ENCODE measurements around the gene PDZD4. TPM values are rescaled to one million over a fixed set of nuclear protein-coding genes. Genes with fewer than 3 reads are reported as not detected.

Gene PDZD4
- total and polyA plus RNA-seq, 2 experiments from 2014 or later: 30.5 to 230 TPM

GRCh38 chrX:153777261-153778090 is 52.9 kb downstream of the PDZD4 start (continued):
- no peak for TF ChIP-seq CTCF (conservative IDR thresholded peaks at IDR 0.05; ENCODE audit: low read depth in 2 of 2)
- no peak for TF ChIP-seq ZNF331 (CRISPR knock-in tag; IDR thresholded peaks at IDR 0.05; ENCODE audit: low read depth)
- no peak for TF ChIP-seq ZNF114 (CRISPR knock-in tag; IDR thresholded peaks at IDR 0.05)
- TF ChIP-seq POLR2AphosphoS5 (IDR thresholded peaks at IDR 0.05; ENCODE audit: low read depth): no peak
- no peak for TF ChIP-seq ETS1 (IDR thresholded peaks at IDR 0.05)

- H3K36me3 ChIP-seq (ENCODE audit: insufficient read depth): no peaks in the 10 kb centered on the region
- H4K20me1 ChIP-seq (replicated peaks; ENCODE audit: insufficient read depth): no peaks in the 10 kb centered on the region
- H3K27me3 Mint-ChIP-seq (ENCODE audit: insufficient read depth, low read depth, poor library complexity): peaks cover 6% of the 10 kb centered on the region
- H3K4me1 ChIP-seq (ENCODE audit: insufficient read depth): no peaks in the 10 kb centered on the region
- no peak overlapping the region for H3K27ac Mint-ChIP-seq
- H3K4me3 Mint-ChIP-seq: no peak overlapping the region
- no peaks in the 10 kb centered on the region for H3F3A ChIP-seq (replicated peaks; ENCODE audit: low read depth)
- ATAC-seq (no peak), DNase-seq (ENCODE audit: low spot score) (no peak)
- no peak overlapping the region for H3K27ac ChIP-seq (ENCODE audit: low read depth)
- no peak overlapping the region for H3K4me3 ChIP-seq
- H3K9me2 ChIP-seq (ENCODE audit: insufficient read depth): no peaks in the 10 kb centered on the region
- no peaks in the 10 kb centered on the region for H3K27me3 ChIP-seq (ENCODE audit: insufficient read depth)
- H3K36me3 Mint-ChIP-seq (ENCODE audit: low read depth): no peaks in the 10 kb centered on the region
- no peak overlapping the region for H3K4me2 ChIP-seq
- no peaks in the 10 kb centered on the region for H3K9me3 Mint-ChIP-seq
- H3K4me1 Mint-ChIP-seq: peaks cover 7% of the 10 kb centered on the region; the same call in 2 of the 3 replicates
- H2AFZ ChIP-seq: no peak overlapping the region
- no peaks in the 10 kb centered on the region for H3K79me2 ChIP-seq (replicated peaks; ENCODE audit: insufficient read depth)
- TF ChIP-seq ZNF462 (CRISPR knock-in tag; IDR thresholded peaks at IDR 0.05): no peak
- no peak for TF ChIP-seq CREB1 (CRISPR knock-in tag; IDR thresholded peaks at IDR 0.05; ENCODE audit: low read depth)
- TF ChIP-seq CTCF (conservative IDR thresholded peaks at IDR 0.05; ENCODE audit: low read depth in 2 of 2): no peak
- no peak for TF ChIP-seq POLR2AphosphoS5 (IDR thresholded peaks at IDR 0.05; ENCODE audit: low read depth)
- no peak for TF ChIP-seq ZNF114 (CRISPR knock-in tag; IDR thresholded peaks at IDR 0.05)
- TF ChIP-seq EZH2 (IDR thresholded peaks at IDR 0.05; ENCODE audit: low read depth, unreplicated experiment): no peak
- TF ChIP-seq STAT1 (IDR thresholded peaks at IDR 0.05; ENCODE audit: unreplicated experiment): no peak
- TF ChIP-seq EZH2phosphoT487 (IDR thresholded peaks at IDR 0.05; ENCODE audit: unreplicated experiment): no peak
These were observed 53.7 kb downstream of the PDZD4 start for GRCh38 chrX:153776611-153777045.

Measured in GM23338 (cell line).